G401.6 (cell line): ENCODE data around the gene NOS1AP.

Experiments
- FAIRE-seq: peaks from 2 replicates; lab custom pipeline; 2012; peaks lifted over from hg19 to GRCh38; lab: Jason Lieb, UNC

NOS1AP gene

GRCh38 chr1:162220009-162220539 lies 150.6 kb downstream of the NOS1AP start:
- FAIRE-seq: no peak

GRCh38 chr1:162222014-162222413 lies 152.5 kb downstream of the NOS1AP start:
- no peak for FAIRE-seq

- no peak for FAIRE-seq
These were observed 153.2 kb downstream of the NOS1AP start for GRCh38 chr1:162222730-162223129.

GRCh38 chr1:162223488-162223887 lies 154.0 kb downstream of the NOS1AP start:
- FAIRE-seq: no peak

GRCh38 chr1:162224267-162224666 lies 154.8 kb downstream of the NOS1AP start:
- no peak for FAIRE-seq

- FAIRE-seq: no peak
These were observed 159.1 kb downstream of the NOS1AP start for GRCh38 chr1:162228586-162228985.

- FAIRE-seq: no peak
These were observed 160.1 kb downstream of the NOS1AP start for GRCh38 chr1:162229549-162229948.

GRCh38 chr1:162230096-162230495 lies 160.6 kb downstream of the NOS1AP start:
- no peak for FAIRE-seq

GRCh38 chr1:162230517-162230916 lies 161.0 kb downstream of the NOS1AP start:
- FAIRE-seq: no peak

- no peak for FAIRE-seq
These were observed 162.7 kb downstream of the NOS1AP start for GRCh38 chr1:162232034-162232711.

GRCh38 chr1:162233066-162233465 lies 163.6 kb downstream of the NOS1AP start:
- FAIRE-seq: no peak

- FAIRE-seq: no peak
These were observed 164.4 kb downstream of the NOS1AP start for GRCh38 chr1:162233937-162234336.

GRCh38 chr1:162234571-162234970 lies 165.1 kb downstream of the NOS1AP start:
- FAIRE-seq: no peak

- no peak for FAIRE-seq
These were observed 165.8 kb downstream of the NOS1AP start for GRCh38 chr1:162235241-162235800.

GRCh38 chr1:162236201-162236600 lies 166.7 kb downstream of the NOS1AP start:
- FAIRE-seq: no peak

GRCh38 chr1:162236618-162237017 lies 167.1 kb downstream of the NOS1AP start:
- FAIRE-seq: no peak

- no peak for FAIRE-seq
These were observed 171.1 kb downstream of the NOS1AP start for GRCh38 chr1:162240577-162240976.

GRCh38 chr1:162242804-162243203 lies 173.3 kb downstream of the NOS1AP start:
- no peak for FAIRE-seq

- no peak for FAIRE-seq
These were observed 179.5 kb downstream of the NOS1AP start for GRCh38 chr1:162248854-162249535.

- FAIRE-seq: no peak
These were observed 180.7 kb downstream of the NOS1AP start for GRCh38 chr1:162250004-162250730.

- no peak for FAIRE-seq
These were observed 181.6 kb downstream of the NOS1AP start for GRCh38 chr1:162251102-162251501.

GRCh38 chr1:162252214-162252613 lies 182.7 kb downstream of the NOS1AP start:
- FAIRE-seq: no peak

- FAIRE-seq: no peak
These were observed 184.3 kb downstream of the NOS1AP start for GRCh38 chr1:162253790-162254189.
